Fibroblast of pulmonary artery (primary cell): ENCODE measurements around the gene DLGAP4.
A peak's percentile ranks its signal among the peaks of the same experiment; 100 is the strongest.
"Not testable (repeated sequence)": the region's sequence is repeated elsewhere in the genome, so short reads cannot be mapped to it uniquely, and the experiment has no call there.

Experiments used
- DNase-seq: peaks from one replicate; pipeline ENCODE4 v3.0.0-alpha.2; 2010; ENCODE audit warnings: low read depth
- H3K4me3 ChIP-seq: replicated peaks from 2 replicates; pipeline ENCODE4 v1.5.1; 2011; ENCODE audit warnings: low read depth, mild to moderate bottlenecking, control low read depth, low read length, moderate library complexity
- CTCF ChIP-seq: IDR thresholded peaks from 2 replicates; pipeline ENCODE4 v1.5.1; 2011; ENCODE audit warnings: mild to moderate bottlenecking, control low read depth, low read length, inconsistent platforms; ENCODE audit errors: missing control alignments

Gene DLGAP4

DNA sequence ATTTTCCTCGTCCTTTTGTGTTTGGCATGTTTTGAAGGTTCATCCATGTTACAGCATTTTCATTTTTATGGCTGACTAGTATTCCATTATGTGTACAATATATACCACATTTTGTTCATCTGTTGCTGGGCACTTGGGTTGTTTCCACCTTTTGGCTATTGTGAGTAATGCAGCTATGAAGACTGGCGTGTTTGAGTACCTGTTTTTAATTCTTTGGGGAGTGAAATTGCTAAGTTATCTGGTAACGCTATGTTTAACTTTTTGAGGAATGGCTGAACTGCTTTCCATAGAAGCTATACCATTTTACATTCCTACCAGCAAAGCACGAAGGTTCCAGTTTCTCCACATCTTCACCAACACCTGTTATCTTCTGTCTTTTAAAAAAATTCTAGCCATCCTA, 198.2 kb downstream of the DLGAP4 start:
- TF ChIP-seq CTCF = no peak
- H3K4me3 ChIP-seq = no peak overlapping the region
- no peak for DNase-seq

DNA sequence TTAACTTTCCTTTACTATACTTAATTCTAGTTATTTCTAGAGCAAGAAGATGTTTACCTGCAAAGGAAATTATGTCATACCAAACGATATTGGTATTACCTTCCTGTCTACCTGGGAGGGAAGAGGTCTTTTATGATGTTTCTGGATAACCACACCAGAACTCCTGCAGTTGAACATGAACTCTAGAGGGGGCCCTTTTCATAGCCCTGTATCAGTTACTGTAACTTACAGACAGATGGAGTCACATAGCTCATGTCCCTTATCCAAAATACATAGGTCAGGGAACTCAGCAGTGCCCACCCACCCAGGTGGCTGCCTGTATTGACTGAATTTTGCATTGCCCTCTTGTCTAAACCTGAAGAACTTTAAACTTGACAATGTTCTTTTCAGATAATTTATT, 200.1 kb downstream of the DLGAP4 start:
- peak; percentile 27 for DNase-seq
- TF ChIP-seq CTCF = peak; percentile 52
- H3K4me3 ChIP-seq = no peak overlapping the region

DNA sequence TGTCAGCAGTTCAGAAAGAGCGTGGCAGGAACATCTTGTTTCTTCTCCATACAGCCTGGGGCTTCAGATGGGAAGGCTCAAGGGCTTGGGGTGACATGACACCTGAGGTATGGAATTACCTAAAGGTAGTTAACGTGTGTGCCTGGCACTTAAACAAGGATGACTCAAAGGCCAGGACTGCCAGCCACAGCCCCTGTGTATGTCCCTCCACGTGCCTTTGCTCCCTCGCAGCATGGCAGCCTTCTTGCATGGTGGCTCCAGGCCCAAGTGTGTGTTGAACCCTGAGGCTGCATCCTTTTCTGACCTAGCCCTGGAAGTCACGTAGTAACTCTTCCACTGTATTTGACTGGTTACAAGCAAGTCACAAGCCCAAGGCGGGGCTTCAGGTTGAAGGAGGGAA, 201.6 kb downstream of the DLGAP4 start:
- no peak overlapping the region for H3K4me3 ChIP-seq
- DNase-seq = no peak
- TF ChIP-seq CTCF = no peak

DNA sequence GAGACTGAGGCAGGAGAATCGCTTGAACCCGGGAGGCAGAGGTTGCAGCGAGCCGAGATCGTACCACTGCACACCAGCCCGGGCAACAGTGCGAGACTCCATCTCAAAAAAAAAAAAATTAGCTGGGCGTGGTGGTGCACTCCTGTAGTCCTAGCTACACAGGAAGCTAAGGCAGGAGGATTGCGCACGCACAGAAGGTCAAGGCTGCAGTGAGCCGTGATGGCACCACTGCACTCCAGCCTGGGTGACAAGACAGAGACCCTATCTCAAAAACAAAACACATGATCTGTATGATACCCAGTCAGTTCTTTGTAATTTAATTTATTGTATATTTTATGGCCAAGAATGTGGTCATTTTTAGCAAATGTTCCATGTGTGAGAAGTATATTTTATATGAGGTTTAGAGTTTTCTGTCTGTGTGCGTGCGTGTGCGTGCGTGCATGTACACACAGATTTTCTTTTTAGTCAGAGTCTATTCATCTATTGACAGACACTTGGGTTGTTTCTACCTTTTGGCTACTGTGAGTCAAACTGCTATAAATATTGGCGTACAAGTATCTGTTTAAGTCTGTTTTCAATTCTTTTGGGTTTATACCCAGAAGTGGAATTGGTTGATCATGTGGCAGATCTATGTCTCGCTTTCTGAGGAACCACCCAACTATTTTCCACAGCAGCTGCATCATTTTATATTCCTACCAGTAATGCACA, 213.0 kb downstream of the DLGAP4 start:
- no peak overlapping the region for H3K4me3 ChIP-seq
- DNase-seq = no peak
- no peak for TF ChIP-seq CTCF

DNA sequence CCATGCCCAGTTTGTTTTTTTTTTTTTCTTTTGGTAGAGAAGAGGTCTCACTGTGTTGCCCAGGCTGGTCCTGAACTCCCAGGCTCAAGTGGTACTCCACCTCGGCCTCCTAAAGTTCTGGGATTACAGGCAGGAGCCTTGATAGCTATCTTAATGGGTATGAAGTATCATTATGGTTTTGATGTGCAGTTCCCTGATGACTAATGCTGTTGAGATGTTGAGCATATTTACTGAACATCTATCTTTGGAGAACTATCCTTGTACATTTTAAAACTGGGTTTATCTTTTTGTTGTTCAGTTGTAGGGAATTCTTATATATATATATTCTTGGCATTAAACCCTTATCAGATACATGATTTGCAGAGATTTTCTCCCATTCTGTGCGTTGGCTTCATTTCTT, 213.8 kb downstream of the DLGAP4 start:
- no peak overlapping the region for H3K4me3 ChIP-seq
- no peak for TF ChIP-seq CTCF
- DNase-seq = no peak

GRCh38 chr20:36521526-36521925, 215.4 kb downstream of the DLGAP4 start:
- no peak overlapping the region for H3K4me3 ChIP-seq
- DNase-seq = no peak
- no peak for TF ChIP-seq CTCF

DNA sequence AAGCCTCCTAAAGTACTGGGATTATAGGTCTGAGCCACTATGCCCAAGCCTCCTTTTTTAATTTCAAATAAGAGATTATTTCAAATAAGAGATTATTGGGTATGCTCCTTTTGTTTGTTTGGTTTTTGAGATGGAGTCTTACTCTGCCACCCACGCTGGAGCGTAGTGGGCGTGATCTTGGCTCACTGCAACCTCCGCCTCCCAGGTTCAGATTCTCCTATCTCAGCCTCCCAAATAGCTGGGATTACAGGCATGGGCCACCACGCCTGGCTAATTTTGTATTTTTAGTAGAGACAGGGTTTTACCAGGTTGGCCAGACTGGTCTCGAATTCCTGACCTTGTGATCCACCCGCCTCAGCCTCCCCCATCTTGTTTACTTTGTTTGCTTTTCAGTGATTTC, 216.3 kb downstream of the DLGAP4 start:
- H3K4me3 ChIP-seq, DNase-seq: not testable (repeated sequence)
